HG02642 (cell line): ENCODE results near the gene DUSP16.
"Not testable (repeated sequence)": the region's sequence is repeated elsewhere in the genome, so short reads cannot be mapped to it uniquely, and the experiment has no call there.

Source experiments
- ATAC-seq: cut with Tn5 transposase; IDR thresholded peaks from one replicate; pipeline ENCODE4 v1.9.1; 2021; ENCODE audit warnings: mild to moderate bottlenecking; ENCODE audit not compliant: unreplicated experiment, poor library complexity

Gene DUSP16

DNA sequence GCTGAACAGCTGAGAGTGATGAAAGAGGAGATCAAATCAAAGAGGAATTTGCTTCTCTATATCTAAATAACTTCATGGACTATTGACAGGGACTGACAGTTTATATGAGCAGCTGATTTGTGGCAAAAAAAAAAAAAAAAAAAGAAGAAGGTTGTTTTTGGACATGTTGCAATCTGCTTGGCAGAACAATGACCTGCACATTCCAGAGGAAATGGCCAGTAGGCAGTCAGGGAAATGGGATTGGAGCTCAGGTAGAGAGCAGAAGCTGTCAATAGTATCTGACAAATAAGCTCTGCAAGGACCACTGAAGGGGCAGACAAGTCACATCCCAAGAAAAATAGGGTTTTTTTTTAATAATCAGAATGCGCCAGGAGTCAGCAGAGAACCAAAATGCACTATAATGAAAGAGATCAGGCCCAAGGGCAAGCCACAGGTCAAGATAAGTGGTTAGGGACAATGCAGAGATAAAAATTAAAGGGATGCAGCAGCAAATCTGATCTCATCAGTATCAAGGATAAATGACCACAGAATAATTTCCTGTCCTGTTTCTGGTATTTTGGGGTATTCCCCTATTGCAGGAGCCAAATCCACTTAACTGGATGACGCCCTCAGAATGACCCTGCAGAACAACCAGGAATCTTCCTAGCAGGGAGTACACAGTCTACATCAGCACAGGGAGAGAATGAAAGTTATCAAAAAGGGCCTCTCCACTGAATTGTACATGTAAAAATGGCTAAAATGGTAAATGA is 22.6 kb upstream of the DUSP16 start:
- ATAC-seq, result no peak

DNA sequence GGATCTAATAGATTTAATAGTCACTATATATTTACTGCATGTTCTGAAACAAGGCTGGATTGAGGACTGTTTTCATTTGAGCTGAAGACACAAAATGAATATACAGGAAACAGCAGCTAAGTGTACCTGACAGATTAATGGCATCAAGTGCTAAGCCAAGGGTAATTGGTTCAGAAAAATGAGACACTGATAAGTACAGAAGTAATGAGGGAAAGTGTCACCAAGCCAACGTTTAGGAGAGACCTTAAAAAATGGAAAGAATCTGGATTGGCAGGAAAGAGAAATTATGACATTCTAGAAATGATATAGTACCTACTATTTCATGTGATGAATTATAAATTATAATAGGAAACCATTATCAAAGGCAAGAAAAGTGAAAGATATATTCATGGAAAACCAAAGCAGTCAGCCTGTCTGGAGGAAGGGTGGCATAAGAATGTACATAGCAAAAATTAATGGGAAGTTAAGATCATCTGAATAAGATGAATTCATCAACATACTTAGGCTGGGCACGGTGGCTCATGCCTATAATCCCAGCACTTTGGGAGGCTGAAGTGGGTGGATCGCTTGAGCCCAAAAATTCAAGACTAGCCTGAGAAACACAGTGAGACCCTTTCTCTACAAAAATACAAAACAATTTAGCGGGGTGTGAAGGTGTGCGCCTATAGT is 21.0 kb upstream of the DUSP16 start:
- no peak for ATAC-seq

DNA sequence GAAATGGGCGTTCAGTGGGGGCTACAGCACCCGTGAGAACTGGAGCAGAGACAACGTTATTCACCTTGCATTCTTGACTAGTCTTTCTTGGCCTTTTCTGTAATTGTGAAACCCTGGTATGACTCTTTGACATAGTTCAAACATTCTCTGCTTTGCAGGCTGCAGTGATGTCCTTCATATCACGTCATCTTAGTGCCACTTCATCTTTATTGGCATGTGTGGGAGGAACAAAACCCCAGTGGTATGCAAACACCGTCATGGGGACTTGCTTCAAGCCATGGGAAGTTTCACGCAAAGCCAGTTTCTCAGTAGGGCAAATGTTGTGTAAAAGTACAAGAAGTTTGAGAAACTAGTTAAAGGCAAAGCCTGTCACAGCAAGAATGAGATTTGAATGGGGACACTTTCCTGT is 20.2 kb upstream of the DUSP16 start:
- ATAC-seq, result peak; percentile 90

DNA sequence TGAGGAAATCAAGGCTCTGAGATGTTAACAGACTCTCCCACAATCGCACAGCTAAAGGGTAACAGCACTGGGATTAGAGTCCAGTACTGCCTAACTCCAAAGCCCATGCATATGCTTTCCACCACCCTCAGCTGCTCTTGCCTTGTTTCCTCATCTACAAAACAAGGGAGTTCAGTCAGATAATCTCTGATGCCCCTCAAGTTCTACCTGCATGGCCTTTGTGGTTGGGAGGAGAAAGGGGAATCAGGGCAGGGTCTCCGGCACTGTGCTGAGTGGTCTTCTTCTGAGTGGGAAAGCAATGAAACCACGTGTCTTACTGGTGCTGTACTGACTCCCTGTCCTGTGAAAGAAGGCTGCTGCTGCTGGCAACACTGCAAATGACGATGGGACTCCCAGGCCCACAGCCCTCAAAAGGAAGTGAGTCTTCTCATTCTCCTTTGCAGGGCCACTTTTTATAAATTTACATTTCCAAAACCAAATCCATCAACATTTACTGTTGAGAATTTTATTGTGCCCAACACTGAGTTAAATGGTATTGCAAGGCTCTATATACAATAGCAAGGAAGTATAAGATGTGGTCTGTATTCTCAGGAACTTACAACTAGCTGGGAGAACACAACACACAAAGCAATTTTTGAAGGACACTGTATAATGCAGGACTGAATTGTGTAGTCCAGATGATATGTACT is 19.7 kb upstream of the DUSP16 start:
- peak; percentile 43 for ATAC-seq

GRCh38 chr12:12580716-12581115 is 18.1 kb upstream of the DUSP16 start:
- ATAC-seq, result not testable (repeated sequence)

- ATAC-seq, result no peak
These were observed 15.1 kb upstream of the DUSP16 start for GRCh38 chr12:12577786-12578185.

DNA sequence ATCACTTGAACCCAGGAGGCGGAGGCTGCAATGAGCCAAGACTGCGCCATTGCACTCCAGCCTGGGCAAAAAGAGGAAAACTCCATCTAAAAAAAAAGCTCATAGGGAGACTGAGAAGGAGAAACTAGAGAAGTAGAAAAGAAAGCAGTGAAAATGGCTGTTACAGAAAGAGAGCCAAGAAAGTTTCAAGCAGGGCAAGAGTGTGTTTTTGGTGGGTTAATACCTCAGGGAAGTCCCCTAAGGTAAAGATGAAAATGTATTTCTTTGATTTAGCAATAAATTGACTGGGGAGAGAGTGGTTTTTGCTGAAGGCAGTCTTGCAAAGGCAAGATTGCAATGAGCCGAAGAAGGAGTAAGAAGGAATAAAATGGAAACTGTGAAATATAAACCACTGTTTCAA is 10.0 kb upstream of the DUSP16 start:
- no peak for ATAC-seq

GRCh38 chr12:12565971-12566370 is 3.3 kb upstream of the DUSP16 start:
- ATAC-seq, result not testable (repeated sequence)

DNA sequence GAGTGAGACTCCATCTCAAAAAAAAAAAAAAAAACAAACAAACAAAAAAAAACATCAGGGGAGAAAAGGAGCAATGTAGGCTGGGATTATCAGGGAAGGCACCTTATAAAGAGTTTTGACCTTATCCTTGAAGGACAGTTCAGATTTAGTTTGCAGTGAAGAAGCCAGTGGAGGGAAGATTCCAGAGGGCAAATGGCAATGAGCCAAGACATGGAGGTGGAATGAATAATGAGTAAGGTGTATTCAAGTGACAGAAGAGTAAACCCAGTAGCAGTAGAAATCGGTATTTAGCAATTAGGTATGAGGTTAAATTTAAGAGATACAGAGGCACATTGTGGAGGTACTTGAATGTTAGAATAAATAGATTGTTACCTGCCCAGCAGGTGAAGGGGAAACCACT is 2.2 kb upstream of the DUSP16 start:
- no peak for ATAC-seq

DNA sequence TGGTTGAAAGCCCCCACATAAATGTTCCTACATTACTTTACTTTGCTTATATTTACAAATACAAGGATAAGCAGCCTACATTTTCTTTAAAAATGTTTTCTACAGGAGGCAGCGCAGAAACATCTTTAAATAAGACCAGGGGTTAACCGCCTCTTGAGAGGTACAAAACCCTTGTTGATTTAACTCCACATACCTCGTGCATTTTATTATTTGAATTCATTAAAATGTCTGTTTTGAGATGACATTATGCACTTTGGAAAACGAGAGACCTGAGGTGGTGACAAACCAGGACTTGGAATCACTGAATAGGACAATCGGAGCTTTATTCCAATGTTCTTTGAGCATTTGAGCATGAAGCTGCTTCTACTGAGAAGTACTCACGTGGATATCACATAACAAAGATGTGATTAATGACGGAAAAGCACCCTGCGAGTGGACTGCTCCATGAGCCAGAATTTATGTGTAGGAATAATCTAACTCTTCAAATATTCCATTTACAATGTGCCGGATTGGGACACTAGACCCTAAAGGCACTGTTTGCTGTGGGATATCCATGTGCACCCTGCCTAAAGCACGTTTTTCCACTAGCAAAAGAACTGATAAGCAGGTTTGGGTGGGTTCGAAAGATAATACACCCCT is 746 bp upstream of the DUSP16 start:
- no peak for ATAC-seq

GRCh38 chr12:12562016-12562483 is 613 bp downstream of the DUSP16 start:
- peak; percentile 6 for ATAC-seq

- peak; percentile 36 for ATAC-seq
These were observed 1.2 kb downstream of the DUSP16 start for GRCh38 chr12:12561371-12562015.

DNA sequence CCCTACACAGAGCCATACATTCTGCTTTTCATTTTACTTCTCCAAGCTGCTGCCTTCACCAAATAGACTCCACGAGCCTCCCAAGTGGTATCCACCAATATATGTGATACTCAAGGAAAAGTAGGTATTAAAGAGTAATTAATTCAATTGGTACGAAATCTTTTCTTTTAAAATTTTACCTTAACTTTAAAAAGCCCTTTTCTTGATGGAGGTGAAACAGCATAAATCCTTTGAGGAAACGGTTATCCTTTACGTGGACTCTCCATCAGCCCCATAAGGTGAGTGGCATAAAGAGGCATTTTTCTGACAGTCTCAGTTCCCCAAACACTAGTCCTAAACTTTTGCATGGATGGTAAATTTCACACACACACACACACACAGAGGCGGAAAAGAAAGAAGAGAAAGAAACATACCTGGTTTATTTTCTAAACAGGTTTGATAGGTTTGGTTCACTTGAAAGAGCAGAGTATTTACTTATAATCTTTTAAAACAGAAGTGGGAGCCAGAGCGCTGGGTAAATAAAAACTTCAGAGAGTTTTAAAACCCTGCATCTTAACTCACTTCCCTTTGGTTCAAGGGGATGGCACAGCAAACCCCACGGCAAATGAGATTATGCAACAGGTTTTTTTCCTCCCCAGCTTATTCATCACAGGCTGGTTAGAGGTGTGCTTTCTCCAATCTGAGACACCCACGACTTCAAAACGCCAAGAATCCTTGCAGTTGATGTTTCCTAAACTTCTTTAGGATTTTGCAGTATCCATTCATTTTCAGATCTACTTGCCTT is 1.9 kb downstream of the DUSP16 start:
- ATAC-seq, result no peak

DNA sequence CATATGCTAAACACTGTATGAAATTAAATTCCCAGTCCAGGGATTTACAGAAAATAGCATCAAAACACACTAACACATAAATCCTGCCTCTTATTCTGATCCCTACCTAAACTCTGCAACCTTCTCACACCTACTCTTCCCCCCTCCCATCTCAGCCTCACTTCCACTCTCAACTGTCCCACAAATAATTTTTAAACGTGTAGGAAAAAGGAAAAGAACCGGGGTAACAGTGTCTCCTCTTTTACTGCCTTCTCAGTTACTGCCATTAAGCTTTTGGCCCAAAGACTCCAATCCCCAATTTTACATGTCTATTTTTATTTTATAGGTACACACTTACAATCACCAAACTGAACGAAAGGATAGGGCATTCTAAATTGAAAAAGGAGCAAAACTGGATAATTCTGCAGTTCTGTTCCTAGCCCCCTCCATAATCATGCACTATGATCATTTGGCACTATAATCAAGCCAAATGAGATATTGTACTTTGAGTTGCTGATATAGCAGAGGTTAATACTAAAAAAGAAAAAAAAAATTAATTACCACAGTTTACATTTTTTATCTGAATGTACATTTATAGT is 2.9 kb downstream of the DUSP16 start:
- ATAC-seq, result no peak

GRCh38 chr12:12558291-12558690 is 4.4 kb downstream of the DUSP16 start:
- no peak for ATAC-seq

- ATAC-seq, result no peak
These were observed 4.9 kb downstream of the DUSP16 start for GRCh38 chr12:12557733-12558132.

DNA sequence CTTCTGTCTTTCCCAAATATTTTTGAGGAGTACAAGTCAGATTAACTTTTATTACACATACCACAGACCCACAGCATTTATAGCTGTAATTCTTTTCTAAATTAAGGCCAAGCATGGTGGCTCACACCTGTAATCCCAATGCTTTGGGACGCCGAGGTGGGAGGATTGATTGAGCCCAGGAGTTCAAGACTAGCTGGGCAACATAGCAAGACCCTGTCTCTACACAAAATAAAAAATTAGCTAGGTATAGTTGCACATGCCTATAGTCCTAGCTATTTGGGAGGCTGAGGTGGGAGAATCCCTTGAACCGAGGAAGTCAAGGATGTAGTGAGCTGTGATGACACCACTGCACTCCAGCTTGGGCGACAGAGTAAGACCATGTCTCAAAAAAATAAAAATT is 7.0 kb downstream of the DUSP16 start:
- no peak for ATAC-seq

DNA sequence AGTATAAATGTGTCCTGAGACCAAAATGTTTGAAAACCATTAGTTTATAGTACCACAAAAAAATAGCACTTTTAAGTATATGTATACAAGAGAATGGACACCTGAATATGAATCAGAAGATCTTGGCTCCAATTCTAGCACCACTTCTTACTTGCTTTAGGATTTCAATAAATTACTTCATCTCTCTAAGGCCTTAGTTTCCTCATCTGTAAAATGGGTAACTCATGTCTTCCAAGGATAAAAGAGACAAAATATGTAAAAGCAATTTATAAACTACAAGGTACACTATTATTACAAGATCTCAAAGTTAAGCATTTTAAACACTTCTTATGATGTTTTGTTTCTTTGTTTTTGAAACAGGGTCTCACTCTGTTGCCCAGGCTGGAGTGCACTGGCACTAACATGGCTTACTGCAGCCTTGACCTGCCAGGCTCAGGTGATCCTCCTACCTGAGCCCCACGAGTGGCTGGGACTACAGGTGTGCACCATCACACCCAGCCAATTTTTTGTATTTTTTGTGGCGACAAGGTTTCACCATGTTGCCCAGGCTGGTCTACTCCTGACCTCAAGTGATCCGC is 9.4 kb downstream of the DUSP16 start:
- no peak for ATAC-seq

GRCh38 chr12:12551115-12551514 is 11.5 kb downstream of the DUSP16 start:
- ATAC-seq, result no peak
